Uterus (tissue), 4 donors: Measurements from ENCODE around the gene SIN3A. TPM values are rescaled to one million over a fixed set of nuclear protein-coding genes. Genes with fewer than 3 reads are reported as not detected.

Experiments used
- microRNA counts, 2 donors: library from miRNA; unstranded; fragments of <30 nt; microRNA quantifications; one replicate each; lab custom pipeline; 2016 to 2017
- microRNA-seq: library from miRNA; unstranded; fragments of <30 nt; microRNA quantifications from one replicate; pipeline ENCODE4, GENCODE V29; 2016; ENCODE audit warnings: borderline microRNAs expressed, borderline replicate concordance
- small RNA-seq: library from RNA; depleted of rRNA; stranded (forward); fragments of <200 nt; gene quantifications from one replicate; pipeline ENCODE3, GENCODE V24; 2016
- total RNA-seq, 4 donors: library from RNA; depleted of rRNA in 3 of 4; stranded (reverse); fragments of >200 nt in 3 of 4; gene quantifications; one replicate each; pipeline versions ENCODE4 v1.1.0 to v1.2.4, GENCODE V29; 2014 to 2023
- donor health status: DM: yes; HTN: yes; CAD: no.

The SIN3A gene
- total RNA-seq, 4 donors from 2014 or later, result 20.3 to 116 (median 55.2) TPM

MicroRNAs encoded within 50 kb of the gene (microRNA counts, 767-probe panel; counts per million panel counts)
- microRNA hsa-miR-631 (lab: Ali Mortazavi, UCI), result 0 counts per million in 2 donors

Small RNA genes lying within 50 kb of the gene (microRNA-seq; reads per million reads assigned to microRNA genes)
- gene MIR631, result not detected

Small RNA genes lying within 50 kb of the gene (small RNA-seq; reads per million reads assigned to genes)
- not detected for gene AC105036.2

Other genes starting within 250 kb of the SIN3A start
- 10 to 100 TPM in 2 of 4 donors, 1 to 10 TPM in 2; 4.6 to 43.9 (median 14.1) TPM for gene C15orf39, start 249.8 kb downstream of the SIN3A start, total RNA-seq
- not detected for gene GOLGA6C, start 193.4 kb downstream of the SIN3A start, total RNA-seq
- gene GOLGA6D, start 168.9 kb downstream of the SIN3A start, total RNA-seq, result not detected
- 10 to 100 TPM; 29.9 to 53.0 (median 37.9) TPM for gene COMMD4, start 115.6 kb downstream of the SIN3A start, total RNA-seq
- gene NEIL1, start 104.7 kb downstream of the SIN3A start, total RNA-seq, result 100 to 1,000 TPM in 1 of 4 donors, 10 to 100 TPM in 2, 1 to 10 TPM in 1; 6.5 to 155 (median 37.2) TPM
- gene MAN2C1, start 83.1 kb downstream of the SIN3A start, total RNA-seq, result 100 to 1,000 TPM; 154 to 330 (median 180) TPM
- 10 to 100 TPM in 2 of 4 donors, 1 to 10 TPM in 2; 5.6 to 33.0 (median 18.9) TPM for gene PTPN9, start 127.6 kb upstream of the SIN3A start, total RNA-seq
- gene SNUPN, start 174.0 kb upstream of the SIN3A start, total RNA-seq, result 10 to 100 TPM in 3 of 4 donors, 1 to 10 TPM in 1; 2.0 to 35.8 (median 29.1) TPM
- gene IMP3, start 188.5 kb upstream of the SIN3A start, total RNA-seq, result 100 to 1,000 TPM in 1 of 4 donors, 10 to 100 TPM in 3; 32.9 to 171 (median 68.5) TPM
- gene SNX33, start 196.2 kb upstream of the SIN3A start, total RNA-seq, result 10 to 100 TPM in 3 of 4 donors, 1 to 10 TPM in 1; 8.7 to 43.6 (median 28.2) TPM